Glomerular endothelial cell (primary cell): Measurements from ENCODE around the gene RAET1E. TPM values are rescaled to one million over a fixed set of nuclear protein-coding genes. Genes with fewer than 3 reads are reported as not detected.
"Not testable (repeated sequence)": the region's sequence is repeated elsewhere in the genome, so short reads cannot be mapped to it uniquely, and the experiment has no call there.

ENCODE experiments used
- DNase-seq: peaks from one replicate; pipeline ENCODE4 v3.0.0-alpha.2; 2011; ENCODE audit warnings: low read depth, low spot score; ENCODE audit errors: extremely low read depth
- total RNA-seq: library from RNA; depleted of rRNA; stranded (reverse); fragments of >200 nt; gene quantifications from 2 replicates; pipeline ENCODE4 v1.2.3, GENCODE V29; 2015

The RAET1E gene
- total RNA-seq, 1 donor from 2014 or later = not detected

GRCh38 chr6:149891864-149892263 lies 6.0 kb downstream of the RAET1E start:
- not testable (repeated sequence) for DNase-seq

- no peak for DNase-seq
These were observed 6.7 kb downstream of the RAET1E start for GRCh38 chr6:149891259-149891658.

- no peak for DNase-seq
These were observed 7.3 kb downstream of the RAET1E start for GRCh38 chr6:149890629-149891045.

GRCh38 chr6:149889326-149889725 lies 8.6 kb downstream of the RAET1E start:
- DNase-seq = no peak

- no peak for DNase-seq
These were observed 9.3 kb downstream of the RAET1E start for GRCh38 chr6:149888659-149889058.

GRCh38 chr6:149888093-149888492 lies 9.8 kb downstream of the RAET1E start:
- no peak for DNase-seq

- DNase-seq = no peak
These were observed 10.6 kb downstream of the RAET1E start for GRCh38 chr6:149887343-149887742.

- DNase-seq = no peak
These were observed 12.0 kb downstream of the RAET1E start for GRCh38 chr6:149885888-149886287.

- no peak for DNase-seq
These were observed 13.3 kb downstream of the RAET1E start for GRCh38 chr6:149884617-149885016.

- DNase-seq = no peak
These were observed 13.7 kb downstream of the RAET1E start for GRCh38 chr6:149884215-149884614.

GRCh38 chr6:149881860-149882259 lies 16.1 kb downstream of the RAET1E start:
- DNase-seq = no peak

GRCh38 chr6:149881066-149881766 lies 16.7 kb downstream of the RAET1E start:
- DNase-seq = no peak

GRCh38 chr6:149877659-149878058 lies 20.3 kb downstream of the RAET1E start:
- no peak for DNase-seq

- DNase-seq = no peak
These were observed 21.5 kb downstream of the RAET1E start for GRCh38 chr6:149876241-149876933.

GRCh38 chr6:149872233-149872632 lies 25.7 kb downstream of the RAET1E start:
- no peak for DNase-seq

GRCh38 chr6:149871182-149871581 lies 26.7 kb downstream of the RAET1E start:
- no peak for DNase-seq

- no peak for DNase-seq
These were observed 28.5 kb downstream of the RAET1E start for GRCh38 chr6:149869275-149869892.

GRCh38 chr6:149867876-149868640 lies 29.9 kb downstream of the RAET1E start:
- DNase-seq = no peak

GRCh38 chr6:149864578-149865535 lies 33.1 kb downstream of the RAET1E start:
- no peak for DNase-seq
